ENCODE data around the gene ATP5MC2.
"Not testable (repeated sequence)": the region's sequence is repeated elsewhere in the genome, so short reads cannot be mapped to it uniquely, and the experiment has no call there.

The ATP5MC2 gene

DNA sequence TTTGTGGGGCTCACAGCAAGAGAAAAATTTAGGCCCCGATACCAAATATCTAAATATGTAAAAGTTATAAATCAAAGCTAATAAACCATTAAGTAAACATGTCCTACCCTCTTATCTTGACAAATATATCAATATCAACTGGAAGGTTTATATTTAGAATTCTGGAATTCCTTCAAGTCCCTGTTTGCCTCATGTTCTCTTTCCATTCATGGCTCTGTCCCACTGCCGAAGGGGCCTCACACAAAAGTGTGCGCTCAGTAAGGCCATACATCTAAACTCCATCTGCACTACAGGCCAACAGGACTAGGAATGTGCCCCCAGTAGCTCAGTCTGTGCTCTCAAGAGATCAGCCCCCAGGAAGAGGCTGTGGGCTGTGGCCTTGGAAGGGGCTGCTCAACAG lies 10.6 kb upstream of the ATP5MC2 start:
- DNase-seq (ENCODE audit: extremely low spot score): no peak
- POLR2A ChIA-PET: interaction anchor here (2.0 to 14.6 kb wide), 2 partner anchors 9 kb away, joined by 6 to 129 read pairs; partner anchors contain the start of gene ATP5MC2
- CTCF ChIA-PET: interaction anchor here (0.6 to 1.7 kb wide), 4 partner anchors 11 to 60 kb away, joined by 3 to 6 read pairs (median 3); partner anchors contain the start of gene ATP5MC2
- TF ChIP-seq, protein P1, sequence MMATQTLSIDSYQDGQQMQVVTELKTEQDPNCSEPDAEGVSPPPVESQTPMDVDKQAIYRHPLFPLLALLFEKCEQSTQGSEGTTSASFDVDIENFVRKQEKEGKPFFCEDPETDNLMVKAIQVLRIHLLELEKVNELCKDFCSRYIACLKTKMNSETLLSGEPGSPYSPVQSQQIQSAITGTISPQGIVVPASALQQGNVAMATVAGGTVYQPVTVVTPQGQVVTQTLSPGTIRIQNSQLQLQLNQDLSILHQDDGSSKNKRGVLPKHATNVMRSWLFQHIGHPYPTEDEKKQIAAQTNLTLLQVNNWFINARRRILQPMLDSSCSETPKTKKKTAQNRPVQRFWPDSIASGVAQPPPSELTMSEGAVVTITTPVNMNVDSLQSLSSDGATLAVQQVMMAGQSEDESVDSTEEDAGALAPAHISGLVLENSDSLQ (IDR thresholded peaks at IDR 0.05): no peak
- TF ChIP-seq HDGF (IDR thresholded peaks at IDR 0.05; ENCODE audit: borderline replicate concordance) (no peak), FOXM1 (IDR thresholded peaks at IDR 0.05; ENCODE audit: borderline replicate concordance) (no peak), ZNF384 (IDR thresholded peaks at IDR 0.05) (no peak), ARNT (IDR thresholded peaks at IDR 0.05) (no peak), ELF4 (IDR thresholded peaks at IDR 0.05) (no peak), SP1 (IDR thresholded peaks at IDR 0.05) (no peak), CTBP1 (IDR thresholded peaks at IDR 0.05; ENCODE audit: borderline replicate concordance) (no peak), NFRKB (IDR thresholded peaks at IDR 0.05) (no peak), LEF1 (IDR thresholded peaks at IDR 0.05; ENCODE audit: borderline replicate concordance) (no peak), SUZ12 (IDR thresholded peaks at IDR 0.05) (no peak), L3MBTL2 (conservative IDR thresholded peaks at IDR 0.05) (no peak), BHLHE40 (IDR thresholded peaks at IDR 0.05; ENCODE audit: borderline replicate concordance) (no peak), TARDBP (IDR thresholded peaks at IDR 0.05) (no peak), FOXK2 (IDR thresholded peaks at IDR 0.05) (no peak), FOXA1 (IDR thresholded peaks at IDR 0.05) (no peak)

DNA sequence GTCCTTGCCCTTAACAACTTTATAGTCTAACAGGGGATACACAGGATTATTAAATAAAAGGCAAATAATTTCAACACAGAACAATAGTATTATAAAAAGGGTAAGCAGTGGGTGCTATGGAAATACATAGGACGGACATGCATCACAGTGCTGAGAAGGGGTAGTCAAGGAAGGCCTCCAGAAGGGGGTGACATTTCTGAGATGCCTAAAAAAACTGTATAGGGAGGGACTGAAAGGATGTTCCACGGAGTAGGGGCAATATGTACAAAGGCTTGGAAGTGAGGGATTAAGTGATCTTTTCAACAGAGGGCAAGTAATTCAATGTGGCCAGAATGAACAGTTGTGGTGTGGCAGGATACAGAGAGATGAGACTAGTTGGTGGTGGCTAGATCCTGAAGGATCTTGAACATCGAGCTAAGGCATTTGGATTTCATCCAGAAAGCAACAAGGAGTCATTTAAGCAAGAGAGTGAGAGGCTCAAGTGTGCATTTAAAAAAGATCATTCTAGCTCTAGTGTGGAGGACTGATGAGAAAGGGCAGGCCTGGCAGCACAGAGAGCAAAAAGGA lies 8.9 kb upstream of the ATP5MC2 start:
- POLR2A ChIA-PET: interaction anchor here (1.1 to 2.0 kb wide), 2 partner anchors 9 to 10 kb away, joined by 4 to 6 read pairs; partner anchors contain the start of gene ATP5MC2
- TF ChIP-seq FOXA1 (IDR thresholded peaks at IDR 0.05) (no peak), ARNT (IDR thresholded peaks at IDR 0.05) (no peak), NFRKB (IDR thresholded peaks at IDR 0.05) (no peak), LEF1 (IDR thresholded peaks at IDR 0.05; ENCODE audit: borderline replicate concordance) (no peak), ELF4 (IDR thresholded peaks at IDR 0.05) (no peak), TARDBP (IDR thresholded peaks at IDR 0.05) (no peak), SP1 (IDR thresholded peaks at IDR 0.05) (no peak), FOXM1 (IDR thresholded peaks at IDR 0.05; ENCODE audit: borderline replicate concordance) (no peak), FOXK2 (IDR thresholded peaks at IDR 0.05) (no peak), HDGF (IDR thresholded peaks at IDR 0.05; ENCODE audit: borderline replicate concordance) (no peak), SUZ12 (IDR thresholded peaks at IDR 0.05) (no peak), L3MBTL2 (conservative IDR thresholded peaks at IDR 0.05) (no peak)
- TF ChIP-seq, protein P1 (IDR thresholded peaks at IDR 0.05): no peak
- no peak for DNase-seq (ENCODE audit: extremely low spot score)
- CTCF ChIA-PET: interaction anchor here (1.3 kb wide), 1 partner anchor 9 kb away, joined by 4 read pairs; the partner anchor contains the start of gene ATP5MC2

DNA sequence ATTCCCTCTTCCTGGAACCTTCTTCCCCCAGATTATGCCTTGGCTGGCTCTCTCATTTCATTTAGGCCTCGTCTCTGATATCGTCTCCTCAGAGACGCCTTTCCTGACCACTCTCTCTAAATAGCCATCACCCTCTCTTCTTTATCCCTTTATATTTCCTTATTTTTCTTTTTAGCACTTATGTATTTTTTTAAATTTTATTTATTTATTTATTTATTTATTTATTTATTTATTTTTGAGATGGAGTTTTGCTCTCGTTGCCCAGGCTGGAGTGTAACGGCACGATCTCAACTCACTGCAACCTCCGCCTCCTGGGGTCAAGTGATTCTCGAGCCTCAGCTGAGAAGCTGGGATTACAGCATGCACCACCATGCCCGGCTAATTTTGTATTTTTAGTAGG lies 8.1 kb upstream of the ATP5MC2 start:
- TF ChIP-seq FOXA1 (IDR thresholded peaks at IDR 0.05) (no peak), L3MBTL2 (conservative IDR thresholded peaks at IDR 0.05) (no peak), LEF1 (IDR thresholded peaks at IDR 0.05; ENCODE audit: borderline replicate concordance) (no peak), ZNF384 (IDR thresholded peaks at IDR 0.05) (no peak), SP1 (IDR thresholded peaks at IDR 0.05) (no peak), CTBP1 (IDR thresholded peaks at IDR 0.05; ENCODE audit: borderline replicate concordance) (no peak), FOXK2 (IDR thresholded peaks at IDR 0.05) (no peak), HDGF (IDR thresholded peaks at IDR 0.05; ENCODE audit: borderline replicate concordance) (no peak), SUZ12 (IDR thresholded peaks at IDR 0.05) (no peak), TARDBP (IDR thresholded peaks at IDR 0.05) (no peak), ARNT (IDR thresholded peaks at IDR 0.05) (no peak), ELF4 (IDR thresholded peaks at IDR 0.05) (no peak), NFRKB (IDR thresholded peaks at IDR 0.05) (no peak), BHLHE40 (IDR thresholded peaks at IDR 0.05; ENCODE audit: borderline replicate concordance) (no peak), FOXM1 (IDR thresholded peaks at IDR 0.05; ENCODE audit: borderline replicate concordance) (no peak)
- TF ChIP-seq, protein P1 (IDR thresholded peaks at IDR 0.05): no peak
- ChIA-PET CTCF (no interaction called here), POLR2A (interaction anchor here (0.6 kb wide), 1 partner anchor 62 kb away, joined by 3 read pairs; no protein-coding TSS in a partner anchor)
- DNase-seq (ENCODE audit: extremely low spot score): no peak

DNA sequence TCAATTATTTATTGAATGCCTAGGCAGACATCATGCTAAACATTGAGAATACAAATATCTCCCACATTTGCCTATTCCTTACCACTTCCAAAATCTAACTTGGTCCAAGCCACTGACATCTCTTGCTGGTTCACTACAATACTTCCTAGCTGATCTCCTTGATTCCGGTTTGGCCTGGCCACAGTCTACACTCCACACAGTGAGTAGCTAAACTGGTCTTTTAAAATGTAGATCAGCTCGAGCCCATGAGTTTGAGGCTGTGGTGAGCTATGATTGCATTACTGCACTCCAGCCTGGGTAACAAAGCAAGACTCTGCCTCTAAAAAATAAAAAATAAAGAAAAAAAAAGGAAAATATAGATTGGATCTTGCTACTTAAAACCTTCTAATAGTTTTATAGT lies 7.6 kb upstream of the ATP5MC2 start:
- DNase-seq (ENCODE audit: extremely low spot score): no peak
- POLR2A ChIA-PET: interaction anchor here (0.6 kb wide), 1 partner anchor 63 kb away, joined by 3 read pairs; no protein-coding TSS in a partner anchor
- TF ChIP-seq CTBP1 (IDR thresholded peaks at IDR 0.05; ENCODE audit: borderline replicate concordance) (no peak), LEF1 (IDR thresholded peaks at IDR 0.05; ENCODE audit: borderline replicate concordance) (no peak), FOXA1 (IDR thresholded peaks at IDR 0.05) (no peak), ZNF384 (IDR thresholded peaks at IDR 0.05) (no peak), NFRKB (IDR thresholded peaks at IDR 0.05) (no peak), L3MBTL2 (conservative IDR thresholded peaks at IDR 0.05) (no peak), FOXK2 (IDR thresholded peaks at IDR 0.05) (no peak), ELF4 (IDR thresholded peaks at IDR 0.05) (no peak), SUZ12 (IDR thresholded peaks at IDR 0.05) (no peak), TARDBP (IDR thresholded peaks at IDR 0.05) (no peak)
- CTCF ChIA-PET: no interaction called here

DNA sequence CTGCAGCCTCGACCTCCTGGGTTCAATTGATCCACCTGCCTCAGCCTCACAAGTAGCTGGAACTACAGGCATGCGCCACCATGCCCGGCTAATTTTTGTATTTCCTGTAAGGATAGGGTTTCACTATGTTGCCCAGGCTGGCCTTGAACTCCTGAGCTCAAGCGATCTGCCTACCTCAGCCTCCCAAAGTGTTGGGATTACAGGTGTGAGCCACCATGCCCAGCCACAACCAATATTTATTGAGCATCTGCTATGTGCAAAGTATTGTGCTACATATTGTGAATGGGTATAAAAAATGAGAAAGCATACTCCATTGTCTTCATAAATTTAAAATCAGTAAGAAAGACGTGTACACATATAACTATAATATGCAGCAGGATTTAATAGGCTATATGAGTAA lies 4.2 kb upstream of the ATP5MC2 start:
- CTCF ChIA-PET; DNase-seq (ENCODE audit: extremely low spot score): not testable (repeated sequence)
- POLR2A ChIA-PET: interaction anchor here (6.6 kb wide), 1 partner anchor 13 kb away, joined by 129 read pairs; no protein-coding TSS in a partner anchor

DNA sequence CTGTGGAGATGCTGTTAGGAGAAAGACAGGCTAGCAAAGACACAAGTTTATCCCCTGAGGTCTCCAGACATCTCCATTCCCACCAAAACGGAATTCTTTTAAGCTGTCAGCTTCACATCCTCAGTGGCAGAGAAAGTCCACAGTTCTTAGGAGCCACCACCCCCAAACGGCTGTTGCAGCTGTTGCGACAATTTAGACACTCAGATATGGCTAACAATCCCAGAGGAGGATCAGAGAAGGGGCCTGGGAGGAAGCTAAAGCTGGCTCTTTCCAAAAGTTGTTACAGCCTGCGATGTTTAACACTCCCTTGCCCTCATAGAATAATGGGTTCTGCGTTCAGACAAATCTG lies 1.9 kb upstream of the ATP5MC2 start:
- TF ChIP-seq, protein P1 (IDR thresholded peaks at IDR 0.05): no peak
- no peak for TF ChIP-seq SUZ12 (IDR thresholded peaks at IDR 0.05)
- TF ChIP-seq BHLHE40 (IDR thresholded peaks at IDR 0.05; ENCODE audit: borderline replicate concordance): no peak
- TF ChIP-seq FOXA1 (IDR thresholded peaks at IDR 0.05): no peak
- CTCF ChIA-PET: interaction anchor here (0.6 to 1.6 kb wide), 4 partner anchors 23 to 134 kb away, joined by 3 to 5 read pairs (median 4); no protein-coding TSS in a partner anchor
- POLR2A ChIA-PET: interaction anchor here (0.7 to 6.6 kb wide), 22 partner anchors 9 to 356 kb away, joined by 3 to 129 read pairs (median 4); partner anchors contain the start of genes AAAS, ATF7, CISTR and TARBP2
- DNase-seq (ENCODE audit: extremely low spot score): no peak
